HEK293T (cell line): ENCODE results near the gene RBFOX1.

ENCODE experiments used
- BHLHE40 ChIP-seq: fragments of 450-650 bp; IDR thresholded peaks from 2 replicates; pipeline ENCODE4 v1.6.1; 2016; ENCODE audit warnings: mild to moderate bottlenecking, moderate library complexity, borderline replicate concordance
- CTBP1 ChIP-seq: fragments of 450-650 bp; IDR thresholded peaks from 2 replicates; pipeline ENCODE4 v1.6.1; 2016; ENCODE audit warnings: borderline replicate concordance
- FOXA1 ChIP-seq: fragments of 450-650 bp; IDR thresholded peaks from 2 replicates; pipeline ENCODE4 v1.6.1; 2016; ENCODE audit warnings: mild to moderate bottlenecking
- FOXM1 ChIP-seq: fragments of 450-650 bp; IDR thresholded peaks from 2 replicates; pipeline ENCODE4 v1.6.1; 2017; ENCODE audit warnings: mild to moderate bottlenecking, borderline replicate concordance
- HDGF ChIP-seq: fragments of 450-650 bp; IDR thresholded peaks from 2 replicates; pipeline ENCODE4 v1.6.1; 2017; ENCODE audit warnings: antibody characterized with exemption, borderline replicate concordance
- L3MBTL2 ChIP-seq: fragments of 450-650 bp; conservative IDR thresholded peaks from 2 replicates; pipeline ENCODE4 v1.6.1; 2016; ENCODE audit warnings: mild to moderate bottlenecking
- LEF1 ChIP-seq: fragments of 450-650 bp; IDR thresholded peaks from 2 replicates; pipeline ENCODE4 v1.6.1; 2017; ENCODE audit warnings: mild to moderate bottlenecking, borderline replicate concordance
- SP1 ChIP-seq: fragments of 450-650 bp; IDR thresholded peaks from 2 replicates; pipeline ENCODE4 v1.6.1; 2017
- SUZ12 ChIP-seq: fragments of 450-650 bp; IDR thresholded peaks from 2 replicates; pipeline ENCODE4 v1.6.1; 2016; ENCODE audit warnings: mild to moderate bottlenecking
- ZNF384 ChIP-seq: fragments of 450-650 bp; IDR thresholded peaks from 2 replicates; pipeline ENCODE4 v1.6.1; 2016

- TF ChIP-seq SP1 (no peak), BHLHE40 (no peak), FOXA1 (no peak), HDGF (no peak), ZNF384 (no peak), LEF1 (no peak), CTBP1 (no peak), FOXM1 (no peak), L3MBTL2 (no peak), SUZ12 (no peak)
Observed at GRCh38 chr16:7331997-7332396, 648 bp upstream of the RBFOX1 start.
